Stimulated activated CD8-positive, alpha-beta memory T cell treated with anti-CD3 and anti-CD28 coated beads, Interleukin-12 subunit alpha, Interleukin-12 subunit beta, amount 100 ng/mL, for 24 hours (primary cell): Measurements from ENCODE around the gene TMPRSS11A.

ENCODE experiments used
- DNase-seq: peaks from one replicate; pipeline ENCODE4 v3.0.0-alpha.2; 2020; ENCODE audit errors: extremely low read depth

TMPRSS11A gene

DNA sequence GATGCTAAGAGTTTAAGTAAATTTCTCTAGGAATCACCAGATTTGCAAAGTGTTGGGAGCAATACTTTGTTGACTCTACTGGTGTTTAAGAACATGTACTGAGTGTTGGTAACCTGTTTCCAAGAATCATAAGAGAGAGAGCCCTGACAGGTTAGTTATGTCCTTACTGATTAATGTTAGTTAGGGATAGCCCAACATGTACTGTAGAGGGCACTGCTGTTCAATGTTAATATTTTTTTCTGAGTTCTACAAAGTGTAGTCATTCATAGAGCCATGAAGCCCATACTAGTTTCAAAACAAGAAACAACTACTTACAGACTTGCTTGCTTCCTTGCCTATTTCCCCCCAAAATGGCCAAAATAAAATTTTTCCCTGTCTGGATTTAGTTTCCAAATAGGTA, 91.4 kb downstream of the TMPRSS11A start:
- no peak for DNase-seq

DNA sequence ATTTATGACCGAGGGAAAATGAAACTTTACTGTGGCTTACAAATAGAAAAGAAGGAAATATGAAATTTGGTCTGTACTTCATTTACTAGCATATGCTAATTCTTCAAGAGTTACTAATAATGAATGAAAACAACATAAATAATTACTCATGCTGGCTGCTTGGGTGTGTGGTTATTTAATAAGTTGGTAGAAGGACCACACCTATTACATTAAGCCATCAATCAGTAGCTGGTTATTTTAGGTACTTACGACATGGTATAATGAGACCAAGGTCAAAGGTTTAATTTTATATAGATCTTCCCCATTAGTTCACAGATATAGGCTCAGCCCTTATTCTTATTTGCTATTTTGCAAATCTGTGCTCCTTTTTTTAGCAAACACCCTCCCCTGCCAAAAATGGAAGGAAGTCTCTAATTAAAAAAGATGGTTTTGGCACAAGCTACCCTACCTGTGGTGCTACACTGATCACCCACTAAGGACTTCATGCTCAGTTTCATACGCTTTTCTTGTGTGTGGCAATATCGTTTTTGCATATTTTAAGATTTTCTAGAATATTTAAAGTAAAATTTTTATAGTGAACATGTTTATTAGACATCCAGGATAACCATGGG, 93.6 kb downstream of the TMPRSS11A start:
- no peak for DNase-seq

DNA sequence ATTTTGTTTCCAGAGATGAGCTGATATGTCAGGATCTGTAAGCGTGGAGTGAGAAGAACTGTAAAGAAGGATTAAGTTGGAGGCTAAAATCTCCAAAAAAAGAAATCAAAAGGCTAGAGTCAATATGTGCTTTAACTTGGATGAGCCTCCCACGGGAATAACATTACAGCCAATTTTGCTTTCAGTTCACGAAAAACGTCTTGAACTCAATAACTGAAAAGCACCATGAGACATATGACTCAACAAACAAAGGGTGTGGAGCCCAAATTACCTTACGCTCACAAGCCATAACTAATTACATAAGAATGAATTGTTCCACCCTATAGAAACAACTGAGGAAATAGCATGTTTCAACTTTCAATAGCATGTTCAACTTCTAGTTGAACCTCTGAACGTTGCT, 101.8 kb downstream of the TMPRSS11A start:
- DNase-seq: no peak
